Limb (tissue), 2 donors: ENCODE data around the gene ZNF526.
A peak's percentile ranks its signal among the peaks of the same experiment; 100 is the strongest.

Source experiments
- DNase-seq, 2 donors: peaks; one replicate each; pipeline ENCODE4 v3.0.0-alpha.2; 2016; ENCODE audit errors: extremely low spot score in 2 of 2

The ZNF526 gene

GRCh38 chr19:42219812-42220750 is at the start of gene ZNF526:
TSS of gene ZNF526 (plus strand) at chr19:42220312. CDS start at chr19:42224404, 4,092 bp downstream.
- DNase-seq: peak; percentile 97 to 98

- DNase-seq: no peak
Measured at GRCh38 chr19:42170715-42171114, 49.4 kb upstream of the ZNF526 start.

GRCh38 chr19:42172261-42172660 is 47.9 kb upstream of the ZNF526 start:
- no peak for DNase-seq

- no peak for DNase-seq
Measured at GRCh38 chr19:42173695-42174094, 46.4 kb upstream of the ZNF526 start.

GRCh38 chr19:42174188-42174587 is 45.9 kb upstream of the ZNF526 start:
- DNase-seq: no peak

GRCh38 chr19:42174958-42175734 is 45.0 kb upstream of the ZNF526 start:
- DNase-seq: no peak

- DNase-seq: no peak
Measured at GRCh38 chr19:42175952-42176648, 44.0 kb upstream of the ZNF526 start.

GRCh38 chr19:42176649-42176989 is 43.5 kb upstream of the ZNF526 start:
- no peak for DNase-seq

GRCh38 chr19:42176990-42177685 is 43.0 kb upstream of the ZNF526 start:
- peak; percentile 80 to 91 for DNase-seq

GRCh38 chr19:42177686-42178019 is 42.5 kb upstream of the ZNF526 start:
- DNase-seq: no peak

GRCh38 chr19:42178791-42179674 is 41.1 kb upstream of the ZNF526 start:
- peak in 1 of 2 donors; percentile 51 for DNase-seq

GRCh38 chr19:42184401-42184861 is 35.7 kb upstream of the ZNF526 start:
- DNase-seq: peak; percentile 48 to 84

- no peak for DNase-seq
Measured at GRCh38 chr19:42185277-42185676, 34.8 kb upstream of the ZNF526 start.

- DNase-seq: no peak
Measured at GRCh38 chr19:42188665-42189064, 31.4 kb upstream of the ZNF526 start.

GRCh38 chr19:42189133-42189532 is 31.0 kb upstream of the ZNF526 start:
- no peak for DNase-seq

- DNase-seq: no peak
Measured at GRCh38 chr19:42191330-42191729, 28.8 kb upstream of the ZNF526 start.

- DNase-seq: peak in 1 of 2 donors; percentile 6
Measured at GRCh38 chr19:42191855-42192254, 28.3 kb upstream of the ZNF526 start.

GRCh38 chr19:42193294-42193693 is 26.8 kb upstream of the ZNF526 start:
- DNase-seq: no peak

- no peak for DNase-seq
Measured at GRCh38 chr19:42193706-42194105, 26.4 kb upstream of the ZNF526 start.
